Endothelial cell of umbilical vein (primary cell): ENCODE measurements around the gene MRPS12. TPM values are rescaled to one million over a fixed set of nuclear protein-coding genes. Genes with fewer than 3 reads are reported as not detected.

Experiments used
- BruUV-seq: library from RNA; stranded (reverse); fragments of 400-500 nt; replicated peaks from 2 replicates; lab custom pipeline; 2021; lab: Mats Ljungman, UMichigan
- CTCF ChIA-PET: fragments of 300-600, 350-600 bp; sonication (Branson Sonifier 250); formaldehyde crosslinking; loops from one replicate; lab custom pipeline; 2021; ENCODE audit warnings: antibody characterized with exemption, inconsistent platforms; lab: Charles Lee
- POLR2A ChIA-PET: fragments of 300-600, 350-600 bp; sonication (Branson Sonifier 250); formaldehyde crosslinking; loops from one replicate; lab custom pipeline; 2021; ENCODE audit warnings: antibody characterized with exemption, inconsistent platforms; lab: Charles Lee
- DNase-seq: peaks from one replicate; pipeline ENCODE4 v3.0.0-alpha.2; 2011; ENCODE audit warnings: low read depth, low spot score
- FAIRE-seq: peaks from 2 replicates; lab custom pipeline; 2011; peaks lifted over from hg19 to GRCh38; lab: Jason Lieb, UNC
- H2AFZ ChIP-seq: 2 replicates; pipeline ENCODE4 v1.6.0; 2012; ENCODE audit warnings: low read depth, low read length, control low read depth, inconsistent platforms
- H3K27ac ChIP-seq: 2 replicates; pipeline ENCODE4 v1.5.1; 2011; ENCODE audit warnings: low read depth, mild to moderate bottlenecking, control low read depth, low read length, moderate library complexity; ENCODE audit not compliant: insufficient read depth
- H3K27me3 ChIP-seq, 2 experiments: 2 replicates each; pipeline versions ENCODE4 v1.6.0 to v1.6.1; 2011; ENCODE audit warnings: low read length in 2 of 2, mixed read lengths in 1 of 2; ENCODE audit not compliant: control insufficient read depth in 2 of 2, insufficient read depth in 2 of 2
- H3K36me3 ChIP-seq, 2 experiments: 2 replicates in 1 of 2; 3 replicates in 1 of 2; pipeline ENCODE4 v1.5.1; 2011; ENCODE audit warnings: low read length in 2 of 2, mild to moderate bottlenecking in 1 of 2, moderate library complexity in 1 of 2; ENCODE audit not compliant: control insufficient read depth in 2 of 2, insufficient read depth in 2 of 2; ENCODE audit errors: extremely low read depth in 1 of 2
- H3K4me1 ChIP-seq: 3 replicates; pipeline ENCODE4 v1.5.1; 2011; ENCODE audit warnings: mild to moderate bottlenecking, low read length; ENCODE audit not compliant: control insufficient read depth, insufficient read depth; ENCODE audit errors: extremely low read depth
- H3K4me2 ChIP-seq: 2 replicates; pipeline ENCODE4 v1.6.1; 2011; ENCODE audit warnings: low read length, control low read depth, mixed read lengths; ENCODE audit not compliant: insufficient read depth
- H3K4me3 ChIP-seq, 3 experiments: fragments of 200-600 bp in 1 of 3; sonication (generic), shearing (Covaris generic) in 1 of 3; replicated peaks in 1 of 3; 2 replicates each; pipeline ENCODE4 v1.5.1; 2011 to 2016; ENCODE audit warnings: control low read depth in 3 of 3, low read length in 3 of 3, mild to moderate bottlenecking in 2 of 3, inconsistent platforms in 1 of 3, low read depth in 1 of 3, moderate library complexity in 1 of 3; ENCODE audit not compliant: insufficient read depth in 1 of 3
- H3K79me2 ChIP-seq: 2 replicates; pipeline ENCODE4 v1.6.0; 2012; ENCODE audit warnings: low read length, inconsistent platforms; ENCODE audit not compliant: control insufficient read depth, insufficient read depth
- H3K9ac ChIP-seq: replicated peaks from 2 replicates; pipeline ENCODE3; 2011; ENCODE audit warnings: low read length, control low read depth; ENCODE audit not compliant: insufficient read depth; ENCODE audit errors: extremely low read depth
- H3K9me1 ChIP-seq: replicated peaks from 3 replicates; pipeline ENCODE4 v1.6.0; 2011; ENCODE audit warnings: mild to moderate bottlenecking, low read length; ENCODE audit not compliant: control insufficient read depth, insufficient read depth; ENCODE audit errors: extremely low read depth
- H3K9me3 ChIP-seq: replicated peaks from 2 replicates; pipeline ENCODE4 v1.5.1; 2012; ENCODE audit warnings: low read length, inconsistent platforms; ENCODE audit not compliant: control insufficient read depth, insufficient read depth
- H4K20me1 ChIP-seq: replicated peaks from 2 replicates; pipeline ENCODE3; 2011; ENCODE audit warnings: mild to moderate bottlenecking, low read length; ENCODE audit not compliant: control insufficient read depth, insufficient read depth; ENCODE audit errors: extremely low read depth
- EZH2 ChIP-seq: IDR thresholded peaks from 2 replicates; pipeline ENCODE4 v1.6.1; 2012; ENCODE audit warnings: borderline replicate concordance, low read depth, mild to moderate bottlenecking, moderate library complexity, low read length, inconsistent platforms; ENCODE audit not compliant: severe bottlenecking
- FOS ChIP-seq: IDR thresholded peaks from 2 replicates; pipeline ENCODE4 v1.6.1; 2011; ENCODE audit warnings: mild to moderate bottlenecking, low read length, moderate library complexity, borderline replicate concordance; ENCODE audit not compliant: insufficient read depth
- GATA2 ChIP-seq: IDR thresholded peaks from 2 replicates; pipeline ENCODE4 v1.7.0; 2011; ENCODE audit warnings: low read depth, mild to moderate bottlenecking, moderate library complexity, mixed read lengths, low read length; ENCODE audit not compliant: insufficient read length, insufficient read depth
- JUN ChIP-seq: IDR thresholded peaks from 2 replicates; pipeline ENCODE4 v1.6.1; 2011; ENCODE audit warnings: borderline replicate concordance, low read depth; ENCODE audit not compliant: insufficient read length, insufficient read depth
- MYC ChIP-seq: IDR thresholded peaks from one replicate; pipeline ENCODE4 v1.6.1; 2011; ENCODE audit warnings: mild to moderate bottlenecking, low read depth, low read length
- POLR2A ChIP-seq: IDR thresholded peaks from 2 replicates; pipeline ENCODE4 v1.6.1; 2012; ENCODE audit warnings: low read depth, mild to moderate bottlenecking, control low read depth, low read length
- POLR2AphosphoS5 ChIP-seq: IDR thresholded peaks from 2 replicates; pipeline ENCODE4 v1.6.1; 2012; ENCODE audit warnings: low read depth, mild to moderate bottlenecking, control low read depth, low read length, moderate library complexity; ENCODE audit not compliant: insufficient read depth
- dilution Hi-C: fragments of 300-500 bp; cut with MboI; formaldehyde crosslinking; loops from one replicate; pipeline ENCODE4 v1.15.0; 2019; ENCODE audit warnings: low sequenced_read_pairs; ENCODE audit not compliant: extremely low pct_ligation_motif_present
- intact Hi-C: fragments of 100-400 bp; cut with micrococcal nuclease; formaldehyde crosslinking; loops from one replicate; pipeline ENCODE4 v1.10.0; 2022
- polyA plus RNA-seq, 4 experiments: library from polyadenylated mRNA; depleted of rRNA in 3 of 4; stranded (reverse) in 3 of 4; unstranded in 1 of 4; fragments of >200 nt; gene quantifications; 2 replicates each; pipeline versions ENCODE4 v1.2.1 to v1.2.3, GENCODE V29; 2011 to 2012; ENCODE audit warnings: missing spikeins in 1 of 4
- total RNA-seq: library from RNA; stranded (reverse); gene quantifications from 2 replicates; pipeline ENCODE4 v1.2.3, GENCODE V29; 2021
- TF ChIP-seq, protein P1 (sequence below), 2 donors: IDR thresholded peaks; 1 replicate in 1 of 2; 2 replicates in 1 of 2; pipeline ENCODE4 v1.5.1; 2011; ENCODE audit warnings: low read length in 2 of 2, mild to moderate bottlenecking in 2 of 2, moderate library complexity in 2 of 2, control low read depth in 1 of 2, inconsistent platforms in 1 of 2, low read depth in 1 of 2; ENCODE audit not compliant: insufficient read depth in 1 of 2; ENCODE audit errors: extremely low read depth in 1 of 2
- TF ChIP-seq, protein P2 (sequence below): IDR thresholded peaks from 2 replicates; pipeline ENCODE4 v1.6.1; 2011; ENCODE audit not compliant: insufficient read depth, insufficient read length

MRPS12 gene
- total and polyA plus RNA-seq, 2 donors (not counting 3 experiments of a cell fraction or from before 2014, with no cell fraction given) = 49.3 to 86.3 TPM

- no peaks in the 10 kb centered on the region for H3K79me2 ChIP-seq
- no peaks in the 10 kb centered on the region for H3K9me3 ChIP-seq
- CTCF ChIA-PET = no interaction called here
- no peak overlapping the region for H3K27ac ChIP-seq
- no peak overlapping the region for H3K4me2 ChIP-seq
- TF ChIP-seq, protein P1, sequence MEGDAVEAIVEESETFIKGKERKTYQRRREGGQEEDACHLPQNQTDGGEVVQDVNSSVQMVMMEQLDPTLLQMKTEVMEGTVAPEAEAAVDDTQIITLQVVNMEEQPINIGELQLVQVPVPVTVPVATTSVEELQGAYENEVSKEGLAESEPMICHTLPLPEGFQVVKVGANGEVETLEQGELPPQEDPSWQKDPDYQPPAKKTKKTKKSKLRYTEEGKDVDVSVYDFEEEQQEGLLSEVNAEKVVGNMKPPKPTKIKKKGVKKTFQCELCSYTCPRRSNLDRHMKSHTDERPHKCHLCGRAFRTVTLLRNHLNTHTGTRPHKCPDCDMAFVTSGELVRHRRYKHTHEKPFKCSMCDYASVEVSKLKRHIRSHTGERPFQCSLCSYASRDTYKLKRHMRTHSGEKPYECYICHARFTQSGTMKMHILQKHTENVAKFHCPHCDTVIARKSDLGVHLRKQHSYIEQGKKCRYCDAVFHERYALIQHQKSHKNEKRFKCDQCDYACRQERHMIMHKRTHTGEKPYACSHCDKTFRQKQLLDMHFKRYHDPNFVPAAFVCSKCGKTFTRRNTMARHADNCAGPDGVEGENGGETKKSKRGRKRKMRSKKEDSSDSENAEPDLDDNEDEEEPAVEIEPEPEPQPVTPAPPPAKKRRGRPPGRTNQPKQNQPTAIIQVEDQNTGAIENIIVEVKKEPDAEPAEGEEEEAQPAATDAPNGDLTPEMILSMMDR (IDR thresholded peaks at IDR 0.05; ENCODE audit: extremely low read depth in 1 of 2, insufficient read depth in 1 of 2, low read depth in 1 of 2, low read length in 2 of 2) = no peak
- TF ChIP-seq, protein P2, sequence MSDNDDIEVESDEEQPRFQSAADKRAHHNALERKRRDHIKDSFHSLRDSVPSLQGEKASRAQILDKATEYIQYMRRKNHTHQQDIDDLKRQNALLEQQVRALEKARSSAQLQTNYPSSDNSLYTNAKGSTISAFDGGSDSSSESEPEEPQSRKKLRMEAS = no peak
- no peak for TF ChIP-seq FOS
- TF ChIP-seq EZH2 = no peak
- no peak for TF ChIP-seq GATA2
- no peak for TF ChIP-seq POLR2A
- TF ChIP-seq POLR2AphosphoS5 = no peak
- no peak for TF ChIP-seq JUN
- TF ChIP-seq MYC = no peak
- intact Hi-C loops (no loop called here), dilution Hi-C loops (no loop called here)
- DNase-seq (no peak), FAIRE-seq (no peak)
- H3K9me1 ChIP-seq = no peaks in the 10 kb centered on the region
- H3K9ac ChIP-seq = no peak overlapping the region
- H3K36me3 ChIP-seq = peaks cover 4 to 10% of the 10 kb centered on the region in 2 experiments
- no TSS peak for BruUV-seq
- no peaks in the 10 kb centered on the region for H4K20me1 ChIP-seq
- POLR2A ChIA-PET = no interaction called here
- H3K4me1 ChIP-seq = no peaks in the 10 kb centered on the region
- H2AFZ ChIP-seq = no peak overlapping the region
- no peak overlapping the region for H3K4me3 ChIP-seq
- no peaks in the 10 kb centered on the region for H3K27me3 ChIP-seq
Observed at GRCh38 chr19:38921420-38922274, 9.1 kb upstream of the MRPS12 start.
